ENCODE measurements around the gene SULT1E1.

The SULT1E1 gene

GRCh38 chr4:69882150-69882549 lies 22.2 kb upstream of the SULT1E1 start:
- TF ChIP-seq CTCF (IDR thresholded peaks at IDR 0.05): no peak

GRCh38 chr4:69881173-69881773 lies 21.3 kb upstream of the SULT1E1 start:
- peak; percentile 94 for TF ChIP-seq CTCF (IDR thresholded peaks at IDR 0.05)

- TF ChIP-seq CTCF (IDR thresholded peaks at IDR 0.05): no peak
These were observed 18.3 kb upstream of the SULT1E1 start for GRCh38 chr4:69878250-69878649.

- no peak for TF ChIP-seq CTCF (IDR thresholded peaks at IDR 0.05)
These were observed 17.5 kb upstream of the SULT1E1 start for GRCh38 chr4:69877453-69877852.

- TF ChIP-seq CTCF (IDR thresholded peaks at IDR 0.05): no peak
These were observed 16.1 kb upstream of the SULT1E1 start for GRCh38 chr4:69876071-69876470.

GRCh38 chr4:69875576-69875975 lies 15.6 kb upstream of the SULT1E1 start:
- TF ChIP-seq CTCF (IDR thresholded peaks at IDR 0.05): no peak

- TF ChIP-seq CTCF (IDR thresholded peaks at IDR 0.05): no peak
These were observed 14.6 kb upstream of the SULT1E1 start for GRCh38 chr4:69874507-69874906.

- TF ChIP-seq CTCF (IDR thresholded peaks at IDR 0.05): no peak
These were observed 1.8 kb upstream of the SULT1E1 start for GRCh38 chr4:69861756-69862155.

All from LNCAP (cell line).